Endothelial cell of umbilical vein (primary cell): Measurements from ENCODE around the gene TMEM178B. TPM values are rescaled to one million over a fixed set of nuclear protein-coding genes. Genes with fewer than 3 reads are reported as not detected.

Experiments
- BruUV-seq: library from RNA; stranded (reverse); fragments of 400-500 nt; replicated peaks from 2 replicates; lab custom pipeline; 2021; lab: Mats Ljungman, UMichigan
- CTCF ChIA-PET: fragments of 300-600, 350-600 bp; sonication (Branson Sonifier 250); formaldehyde crosslinking; loops from one replicate; lab custom pipeline; 2021; ENCODE audit warnings: antibody characterized with exemption, inconsistent platforms; lab: Charles Lee
- POLR2A ChIA-PET: fragments of 300-600, 350-600 bp; sonication (Branson Sonifier 250); formaldehyde crosslinking; loops from one replicate; lab custom pipeline; 2021; ENCODE audit warnings: antibody characterized with exemption, inconsistent platforms; lab: Charles Lee
- DNase-seq: peaks from one replicate; pipeline ENCODE4 v3.0.0-alpha.2; 2011; ENCODE audit warnings: low read depth, low spot score
- FAIRE-seq: peaks from 2 replicates; lab custom pipeline; 2011; peaks lifted over from hg19 to GRCh38; lab: Jason Lieb, UNC
- H2AFZ ChIP-seq: 2 replicates; pipeline ENCODE4 v1.6.0; 2012; ENCODE audit warnings: low read depth, low read length, control low read depth, inconsistent platforms
- H3K27ac ChIP-seq: 2 replicates; pipeline ENCODE4 v1.5.1; 2011; ENCODE audit warnings: low read depth, mild to moderate bottlenecking, control low read depth, low read length, moderate library complexity; ENCODE audit not compliant: insufficient read depth
- H3K27me3 ChIP-seq, 2 experiments: 2 replicates each; pipeline versions ENCODE4 v1.6.0 to v1.6.1; 2011; ENCODE audit warnings: low read length in 2 of 2, mixed read lengths in 1 of 2; ENCODE audit not compliant: control insufficient read depth in 2 of 2, insufficient read depth in 2 of 2
- H3K36me3 ChIP-seq, 2 experiments: 2 replicates in 1 of 2; 3 replicates in 1 of 2; pipeline ENCODE4 v1.5.1; 2011; ENCODE audit warnings: low read length in 2 of 2, mild to moderate bottlenecking in 1 of 2, moderate library complexity in 1 of 2; ENCODE audit not compliant: control insufficient read depth in 2 of 2, insufficient read depth in 2 of 2; ENCODE audit errors: extremely low read depth in 1 of 2
- H3K4me1 ChIP-seq: 3 replicates; pipeline ENCODE4 v1.5.1; 2011; ENCODE audit warnings: mild to moderate bottlenecking, low read length; ENCODE audit not compliant: control insufficient read depth, insufficient read depth; ENCODE audit errors: extremely low read depth
- H3K4me2 ChIP-seq: 2 replicates; pipeline ENCODE4 v1.6.1; 2011; ENCODE audit warnings: low read length, control low read depth, mixed read lengths; ENCODE audit not compliant: insufficient read depth
- H3K4me3 ChIP-seq, 3 experiments: fragments of 200-600 bp in 1 of 3; sonication (generic), shearing (Covaris generic) in 1 of 3; replicated peaks in 1 of 3; 2 replicates each; pipeline ENCODE4 v1.5.1; 2011 to 2016; ENCODE audit warnings: control low read depth in 3 of 3, low read length in 3 of 3, mild to moderate bottlenecking in 2 of 3, inconsistent platforms in 1 of 3, low read depth in 1 of 3, moderate library complexity in 1 of 3; ENCODE audit not compliant: insufficient read depth in 1 of 3
- H3K79me2 ChIP-seq: 2 replicates; pipeline ENCODE4 v1.6.0; 2012; ENCODE audit warnings: low read length, inconsistent platforms; ENCODE audit not compliant: control insufficient read depth, insufficient read depth
- H3K9ac ChIP-seq: replicated peaks from 2 replicates; pipeline ENCODE3; 2011; ENCODE audit warnings: low read length, control low read depth; ENCODE audit not compliant: insufficient read depth; ENCODE audit errors: extremely low read depth
- H3K9me1 ChIP-seq: replicated peaks from 3 replicates; pipeline ENCODE4 v1.6.0; 2011; ENCODE audit warnings: mild to moderate bottlenecking, low read length; ENCODE audit not compliant: control insufficient read depth, insufficient read depth; ENCODE audit errors: extremely low read depth
- H3K9me3 ChIP-seq: replicated peaks from 2 replicates; pipeline ENCODE4 v1.5.1; 2012; ENCODE audit warnings: low read length, inconsistent platforms; ENCODE audit not compliant: control insufficient read depth, insufficient read depth
- H4K20me1 ChIP-seq: replicated peaks from 2 replicates; pipeline ENCODE3; 2011; ENCODE audit warnings: mild to moderate bottlenecking, low read length; ENCODE audit not compliant: control insufficient read depth, insufficient read depth; ENCODE audit errors: extremely low read depth
- CTCF ChIP-seq, 2 donors: IDR thresholded peaks; 1 replicate in 1 of 2; 2 replicates in 1 of 2; pipeline ENCODE4 v1.5.1; 2011; ENCODE audit warnings: low read length in 2 of 2, mild to moderate bottlenecking in 2 of 2, moderate library complexity in 2 of 2, control low read depth in 1 of 2, inconsistent platforms in 1 of 2, low read depth in 1 of 2; ENCODE audit not compliant: insufficient read depth in 1 of 2; ENCODE audit errors: extremely low read depth in 1 of 2
- EZH2 ChIP-seq: IDR thresholded peaks from 2 replicates; pipeline ENCODE4 v1.6.1; 2012; ENCODE audit warnings: borderline replicate concordance, low read depth, mild to moderate bottlenecking, moderate library complexity, low read length, inconsistent platforms; ENCODE audit not compliant: severe bottlenecking
- FOS ChIP-seq: IDR thresholded peaks from 2 replicates; pipeline ENCODE4 v1.6.1; 2011; ENCODE audit warnings: mild to moderate bottlenecking, low read length, moderate library complexity, borderline replicate concordance; ENCODE audit not compliant: insufficient read depth
- GATA2 ChIP-seq: IDR thresholded peaks from 2 replicates; pipeline ENCODE4 v1.7.0; 2011; ENCODE audit warnings: low read depth, mild to moderate bottlenecking, moderate library complexity, mixed read lengths, low read length; ENCODE audit not compliant: insufficient read length, insufficient read depth
- JUN ChIP-seq: IDR thresholded peaks from 2 replicates; pipeline ENCODE4 v1.6.1; 2011; ENCODE audit warnings: borderline replicate concordance, low read depth; ENCODE audit not compliant: insufficient read length, insufficient read depth
- MAX ChIP-seq: IDR thresholded peaks from 2 replicates; pipeline ENCODE4 v1.6.1; 2011; ENCODE audit not compliant: insufficient read depth, insufficient read length
- MYC ChIP-seq: IDR thresholded peaks from one replicate; pipeline ENCODE4 v1.6.1; 2011; ENCODE audit warnings: mild to moderate bottlenecking, low read depth, low read length
- POLR2A ChIP-seq: IDR thresholded peaks from 2 replicates; pipeline ENCODE4 v1.6.1; 2012; ENCODE audit warnings: low read depth, mild to moderate bottlenecking, control low read depth, low read length
- POLR2AphosphoS5 ChIP-seq: IDR thresholded peaks from 2 replicates; pipeline ENCODE4 v1.6.1; 2012; ENCODE audit warnings: low read depth, mild to moderate bottlenecking, control low read depth, low read length, moderate library complexity; ENCODE audit not compliant: insufficient read depth
- dilution Hi-C: fragments of 300-500 bp; cut with MboI; formaldehyde crosslinking; loops from one replicate; pipeline ENCODE4 v1.15.0; 2019; ENCODE audit warnings: low sequenced_read_pairs; ENCODE audit not compliant: extremely low pct_ligation_motif_present
- intact Hi-C: fragments of 100-400 bp; cut with micrococcal nuclease; formaldehyde crosslinking; loops from one replicate; pipeline ENCODE4 v1.10.0; 2022
- polyA plus RNA-seq, 4 experiments: library from polyadenylated mRNA; depleted of rRNA in 3 of 4; stranded (reverse) in 3 of 4; unstranded in 1 of 4; fragments of >200 nt; gene quantifications; 2 replicates each; pipeline versions ENCODE4 v1.2.1 to v1.2.3, GENCODE V29; 2011 to 2012; ENCODE audit warnings: missing spikeins in 1 of 4
- total RNA-seq: library from RNA; stranded (reverse); gene quantifications from 2 replicates; pipeline ENCODE4 v1.2.3, GENCODE V29; 2021

TMEM178B gene
- total and polyA plus RNA-seq, 2 donors (not counting 3 experiments of a cell fraction or from before 2014, with no cell fraction given): not detected

- CTCF ChIA-PET: no interaction called here
- no peaks in the 10 kb centered on the region for H3K4me1 ChIP-seq
These were observed 251.4 kb downstream of the TMEM178B start for GRCh38 chr7:141325275-141325674.

More at GRCh38 chr7:141325275-141325674, 251.4 kb downstream of the TMEM178B start:
- TF ChIP-seq MAX (no peak), CTCF (IDR thresholded peaks at IDR 0.05; ENCODE audit: extremely low read depth in 1 of 2, insufficient read depth in 1 of 2, low read depth in 1 of 2, low read length in 2 of 2) (no peak), MYC (no peak), GATA2 (no peak), POLR2A (no peak), JUN (no peak), FOS (no peak), EZH2 (no peak), POLR2AphosphoS5 (no peak)
- Histone ChIP-seq H2AFZ (no peak overlapping the region), H3K27ac (no peak overlapping the region), H3K4me3 (no peak overlapping the region), H3K9me3 (no peaks in the 10 kb centered on the region), H3K36me3 (no peaks in the 10 kb centered on the region), H3K9me1 (no peaks in the 10 kb centered on the region), H4K20me1 (no peaks in the 10 kb centered on the region), H3K27me3 (no peaks in the 10 kb centered on the region), H3K9ac (no peak overlapping the region), H3K4me2 (no peak overlapping the region), H3K79me2 (no peaks in the 10 kb centered on the region)
- no peak for FAIRE-seq
- DNase-seq: no peak
- no TSS peak for BruUV-seq
- intact Hi-C loops: no loop called here
- POLR2A ChIA-PET: no interaction called here
- dilution Hi-C loops: no loop called here
